HUES48 (cell line): Measurements from ENCODE around the gene GORASP1.

Source experiments
- H3K27ac ChIP-seq: one replicate; pipeline ENCODE4 v1.7.0; 2013; ENCODE audit warnings: low read depth, low read length, inconsistent platforms
- H3K27me3 ChIP-seq: 2 replicates; pipeline ENCODE4 v1.6.1; 2013; ENCODE audit warnings: mild to moderate bottlenecking, low read length; ENCODE audit not compliant: control insufficient read depth, insufficient read depth
- H3K36me3 ChIP-seq: 2 replicates; pipeline ENCODE4 v1.6.1; 2013; ENCODE audit warnings: low read length; ENCODE audit not compliant: control insufficient read depth, insufficient read depth
- H3K4me1 ChIP-seq: 2 replicates; pipeline ENCODE4 v1.6.1; 2013; ENCODE audit warnings: mild to moderate bottlenecking, low read length; ENCODE audit not compliant: control insufficient read depth, insufficient read depth
- H3K4me3 ChIP-seq: 2 replicates; pipeline ENCODE4 v1.5.1; 2013; ENCODE audit warnings: mild to moderate bottlenecking, low read depth, low read length
- H3K9ac ChIP-seq: 2 replicates; pipeline ENCODE4 v1.6.1; 2013; ENCODE audit warnings: mild to moderate bottlenecking, low read depth, low read length, moderate library complexity
- H3K9me3 ChIP-seq: 2 replicates; pipeline ENCODE4 v1.6.1; 2013; ENCODE audit warnings: low read length; ENCODE audit not compliant: control insufficient read depth, insufficient read depth

The GORASP1 gene

GRCh38 chr3:39139442-39139841 is 32.0 kb upstream of the GORASP1 start:
- no peaks in the 10 kb centered on the region for H3K27me3 ChIP-seq
- no peak overlapping the region for H3K4me3 ChIP-seq
- no peak overlapping the region for H3K9ac ChIP-seq
- H3K4me1 ChIP-seq: no peaks in the 10 kb centered on the region
- no peaks in the 10 kb centered on the region for H3K9me3 ChIP-seq
- peaks cover 37% of the 10 kb centered on the region for H3K36me3 ChIP-seq
- H3K27ac ChIP-seq: no peak overlapping the region

- Histone ChIP-seq H3K27ac (no peak overlapping the region), H3K9me3 (no peaks in the 10 kb centered on the region), H3K36me3 (peaks cover 32% of the 10 kb centered on the region), H3K9ac (no peak overlapping the region), H3K4me1 (no peaks in the 10 kb centered on the region), H3K27me3 (no peaks in the 10 kb centered on the region), H3K4me3 (no peak overlapping the region)
These were observed 31.5 kb upstream of the GORASP1 start for GRCh38 chr3:39138804-39139415.

DNA sequence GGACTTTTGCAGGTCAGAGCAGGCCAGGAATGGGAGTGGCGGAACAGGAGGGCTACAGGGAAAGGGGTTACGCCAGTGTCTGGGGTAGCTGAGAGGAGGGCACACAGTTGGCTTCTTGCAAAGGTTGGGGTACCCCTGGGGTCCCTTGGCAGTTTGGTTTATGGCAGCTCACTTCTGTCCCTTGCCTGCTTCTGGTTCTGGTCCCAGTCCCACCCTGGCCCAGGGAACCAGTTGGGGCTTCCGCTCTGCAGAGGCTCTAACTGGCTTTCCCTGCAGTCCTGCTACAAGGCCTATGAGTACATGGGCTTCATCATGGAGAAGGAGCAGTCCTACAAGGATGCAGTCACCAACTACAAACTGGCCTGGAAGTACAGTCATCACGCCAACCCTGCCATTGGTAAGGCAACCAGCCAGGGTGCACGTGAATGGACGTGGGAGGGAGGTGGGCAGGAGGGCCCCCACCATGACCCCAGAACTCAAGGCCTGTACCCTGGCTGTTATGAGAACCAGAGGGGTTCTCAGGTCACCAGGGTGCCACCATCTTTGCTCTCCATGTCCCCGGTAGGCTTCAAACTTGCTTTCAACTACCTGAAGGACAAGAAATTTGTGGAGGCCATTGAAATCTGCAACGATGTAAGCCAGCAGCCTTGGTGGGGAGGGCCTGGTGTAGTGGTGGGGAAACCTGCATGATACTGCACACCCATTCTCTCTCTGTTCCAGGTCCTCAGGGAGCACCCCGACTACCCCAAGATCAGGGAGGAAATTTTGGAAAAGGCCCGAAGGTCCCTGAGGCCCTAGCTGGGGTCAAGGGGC is 30.8 kb upstream of the GORASP1 start:
- H3K4me1 ChIP-seq: no peaks in the 10 kb centered on the region
- H3K9ac ChIP-seq: no peak overlapping the region; the same call in 1 of the 2 replicates
- H3K9me3 ChIP-seq: no peaks in the 10 kb centered on the region
- no peaks in the 10 kb centered on the region for H3K27me3 ChIP-seq
- no peak overlapping the region for H3K4me3 ChIP-seq
- no peak overlapping the region for H3K27ac ChIP-seq
- H3K36me3 ChIP-seq: peaks cover 25% of the 10 kb centered on the region

DNA sequence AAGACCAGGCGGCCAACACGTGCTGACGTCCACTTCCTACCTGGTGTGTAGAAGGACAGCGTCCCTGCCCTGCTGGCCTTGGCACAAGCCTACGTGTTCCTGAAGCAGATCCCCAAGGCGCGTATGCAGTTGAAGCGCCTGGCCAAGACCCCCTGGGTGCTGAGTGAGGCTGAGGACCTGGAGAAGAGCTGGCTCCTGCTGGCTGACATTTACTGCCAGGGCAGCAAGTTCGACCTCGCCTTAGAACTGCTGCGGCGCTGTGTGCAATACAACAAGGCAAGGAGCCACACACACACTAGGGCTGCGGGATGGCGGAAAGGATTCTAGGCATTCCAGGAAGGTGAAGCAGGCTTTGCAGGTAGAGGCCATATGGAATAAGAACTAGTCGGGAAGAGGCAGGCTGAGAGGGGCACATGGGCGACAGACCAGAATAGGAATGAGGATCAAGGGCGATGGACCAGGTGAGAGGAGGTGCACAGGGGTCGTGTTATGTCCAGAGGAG is 30.1 kb upstream of the GORASP1 start:
- Histone ChIP-seq H3K27ac (no peak overlapping the region), H3K9me3 (no peaks in the 10 kb centered on the region), H3K9ac (no peak overlapping the region; the same call in 1 of the 2 replicates), H3K36me3 (peaks cover 18% of the 10 kb centered on the region), H3K4me1 (no peaks in the 10 kb centered on the region), H3K4me3 (no peak overlapping the region), H3K27me3 (no peaks in the 10 kb centered on the region)

- Histone ChIP-seq H3K9ac (no peak overlapping the region), H3K9me3 (no peaks in the 10 kb centered on the region), H3K27ac (no peak overlapping the region), H3K4me3 (no peak overlapping the region), H3K4me1 (no peaks in the 10 kb centered on the region), H3K27me3 (no peaks in the 10 kb centered on the region), H3K36me3 (peaks cover 11% of the 10 kb centered on the region; the same call in 1 of the 2 replicates)
These were observed 29.4 kb upstream of the GORASP1 start for GRCh38 chr3:39136533-39137434.

DNA sequence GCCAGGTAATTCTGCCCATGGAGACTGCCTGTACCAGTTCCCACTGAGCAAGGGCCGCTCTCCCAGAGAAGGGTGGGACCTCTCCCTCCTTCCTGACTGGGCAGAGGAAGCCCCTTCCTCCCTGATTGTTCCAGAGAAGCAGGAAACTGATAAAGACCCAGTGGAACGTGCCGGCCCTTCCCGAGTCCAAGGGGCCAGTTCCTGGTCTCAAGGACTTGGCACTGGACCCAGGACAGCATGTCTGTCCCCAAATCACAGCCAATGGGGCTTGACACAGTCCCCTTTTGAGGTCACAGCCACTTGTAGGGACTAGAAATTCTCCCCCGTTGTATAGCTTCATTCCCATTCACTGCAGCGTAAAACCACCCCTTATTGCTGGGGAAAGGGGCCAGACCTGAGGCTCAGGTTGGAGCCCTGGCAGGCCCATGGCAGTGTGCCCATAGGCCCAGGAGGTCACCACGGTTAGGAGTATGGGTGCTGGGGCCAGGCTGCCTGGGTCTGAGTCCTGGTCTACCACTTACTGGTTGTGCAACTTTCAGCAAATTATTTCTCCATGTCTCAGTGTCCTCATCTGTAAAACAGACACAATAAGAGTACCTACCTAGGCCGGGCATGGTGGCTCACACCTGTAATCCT is 27.9 kb upstream of the GORASP1 start:
- Histone ChIP-seq H3K27me3 (no peaks in the 10 kb centered on the region), H3K27ac (no peak overlapping the region), H3K36me3 (no peaks in the 10 kb centered on the region), H3K4me1 (no peaks in the 10 kb centered on the region), H3K4me3 (no peak overlapping the region), H3K9me3 (no peaks in the 10 kb centered on the region), H3K9ac (no peak overlapping the region)

DNA sequence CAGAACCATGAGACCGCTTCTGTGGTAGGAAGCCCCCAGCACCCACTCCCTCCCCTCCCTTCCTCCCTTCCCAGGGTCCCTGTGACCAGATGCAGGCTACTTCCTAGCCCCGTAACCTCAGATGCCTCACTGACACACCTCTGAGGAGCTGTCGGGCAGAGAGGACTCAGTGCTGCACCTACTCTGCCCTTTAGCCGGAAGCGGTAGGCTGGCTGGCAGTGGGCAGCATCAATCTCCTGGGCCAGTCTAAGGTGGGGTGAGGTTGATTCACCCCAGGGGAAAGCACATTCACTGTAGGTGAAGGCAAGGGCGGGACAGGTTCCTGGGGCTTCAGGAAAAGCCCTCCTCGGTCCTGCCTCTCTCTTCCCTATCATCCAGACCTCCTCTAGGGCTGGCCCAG is 26.9 kb upstream of the GORASP1 start:
- Histone ChIP-seq H3K4me3 (no peak overlapping the region), H3K27ac (no peak overlapping the region), H3K4me1 (no peaks in the 10 kb centered on the region), H3K9me3 (no peaks in the 10 kb centered on the region), H3K9ac (no peak overlapping the region), H3K36me3 (no peaks in the 10 kb centered on the region), H3K27me3 (no peaks in the 10 kb centered on the region)

GRCh38 chr3:39133822-39134221 is 26.4 kb upstream of the GORASP1 start:
- Histone ChIP-seq H3K27ac (no peak overlapping the region), H3K36me3 (no peaks in the 10 kb centered on the region), H3K27me3 (no peaks in the 10 kb centered on the region), H3K9me3 (no peaks in the 10 kb centered on the region), H3K4me3 (no peak overlapping the region), H3K4me1 (no peaks in the 10 kb centered on the region), H3K9ac (no peak overlapping the region)

GRCh38 chr3:39133093-39133490 is 25.7 kb upstream of the GORASP1 start:
- no peaks in the 10 kb centered on the region for H3K27me3 ChIP-seq
- H3K4me1 ChIP-seq: no peaks in the 10 kb centered on the region
- no peaks in the 10 kb centered on the region for H3K9me3 ChIP-seq
- no peak overlapping the region for H3K4me3 ChIP-seq
- no peaks in the 10 kb centered on the region for H3K36me3 ChIP-seq
- H3K9ac ChIP-seq: no peak overlapping the region
- no peak overlapping the region for H3K27ac ChIP-seq
